GM10248 (cell line): ENCODE measurements around the gene CIB4.

ENCODE experiments used
- CTCF ChIA-PET: fragments of 300-600 bp; sonication (Branson Sonifier 250); formaldehyde crosslinking; extraction: SDS; loops from one replicate; lab custom pipeline; 2021; ENCODE audit warnings: antibody characterized with exemption; lab: Yijun Ruan, JAX
- POLR2A ChIA-PET: fragments of 350-650 bp; sonication (Branson Sonifier 250); formaldehyde crosslinking; extraction: SDS; loops from one replicate; lab custom pipeline; 2020; ENCODE audit warnings: antibody characterized with exemption; lab: Yijun Ruan, JAX
- DNase-seq: peaks from one replicate; pipeline ENCODE4 v3.0.0; 2012; ENCODE audit errors: extremely low spot score
- TF ChIP-seq, protein P1 (sequence below): IDR thresholded peaks from 2 replicates; pipeline ENCODE4 v1.5.1; 2012; ENCODE audit warnings: mild to moderate bottlenecking, low read depth; ENCODE audit errors: extremely low read depth, missing control alignments, control extremely low read depth

Gene CIB4

GRCh38 chr2:26632624-26633185 lies 8.5 kb downstream of the CIB4 start:
- ChIA-PET POLR2A (no interaction called here), CTCF (interaction anchor here (2.1 kb wide), 1 partner anchor 27 kb away, joined by 6 read pairs; no protein-coding TSS in a partner anchor)
- no peak for DNase-seq
- TF ChIP-seq, protein P1, sequence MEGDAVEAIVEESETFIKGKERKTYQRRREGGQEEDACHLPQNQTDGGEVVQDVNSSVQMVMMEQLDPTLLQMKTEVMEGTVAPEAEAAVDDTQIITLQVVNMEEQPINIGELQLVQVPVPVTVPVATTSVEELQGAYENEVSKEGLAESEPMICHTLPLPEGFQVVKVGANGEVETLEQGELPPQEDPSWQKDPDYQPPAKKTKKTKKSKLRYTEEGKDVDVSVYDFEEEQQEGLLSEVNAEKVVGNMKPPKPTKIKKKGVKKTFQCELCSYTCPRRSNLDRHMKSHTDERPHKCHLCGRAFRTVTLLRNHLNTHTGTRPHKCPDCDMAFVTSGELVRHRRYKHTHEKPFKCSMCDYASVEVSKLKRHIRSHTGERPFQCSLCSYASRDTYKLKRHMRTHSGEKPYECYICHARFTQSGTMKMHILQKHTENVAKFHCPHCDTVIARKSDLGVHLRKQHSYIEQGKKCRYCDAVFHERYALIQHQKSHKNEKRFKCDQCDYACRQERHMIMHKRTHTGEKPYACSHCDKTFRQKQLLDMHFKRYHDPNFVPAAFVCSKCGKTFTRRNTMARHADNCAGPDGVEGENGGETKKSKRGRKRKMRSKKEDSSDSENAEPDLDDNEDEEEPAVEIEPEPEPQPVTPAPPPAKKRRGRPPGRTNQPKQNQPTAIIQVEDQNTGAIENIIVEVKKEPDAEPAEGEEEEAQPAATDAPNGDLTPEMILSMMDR: no peak

DNA sequence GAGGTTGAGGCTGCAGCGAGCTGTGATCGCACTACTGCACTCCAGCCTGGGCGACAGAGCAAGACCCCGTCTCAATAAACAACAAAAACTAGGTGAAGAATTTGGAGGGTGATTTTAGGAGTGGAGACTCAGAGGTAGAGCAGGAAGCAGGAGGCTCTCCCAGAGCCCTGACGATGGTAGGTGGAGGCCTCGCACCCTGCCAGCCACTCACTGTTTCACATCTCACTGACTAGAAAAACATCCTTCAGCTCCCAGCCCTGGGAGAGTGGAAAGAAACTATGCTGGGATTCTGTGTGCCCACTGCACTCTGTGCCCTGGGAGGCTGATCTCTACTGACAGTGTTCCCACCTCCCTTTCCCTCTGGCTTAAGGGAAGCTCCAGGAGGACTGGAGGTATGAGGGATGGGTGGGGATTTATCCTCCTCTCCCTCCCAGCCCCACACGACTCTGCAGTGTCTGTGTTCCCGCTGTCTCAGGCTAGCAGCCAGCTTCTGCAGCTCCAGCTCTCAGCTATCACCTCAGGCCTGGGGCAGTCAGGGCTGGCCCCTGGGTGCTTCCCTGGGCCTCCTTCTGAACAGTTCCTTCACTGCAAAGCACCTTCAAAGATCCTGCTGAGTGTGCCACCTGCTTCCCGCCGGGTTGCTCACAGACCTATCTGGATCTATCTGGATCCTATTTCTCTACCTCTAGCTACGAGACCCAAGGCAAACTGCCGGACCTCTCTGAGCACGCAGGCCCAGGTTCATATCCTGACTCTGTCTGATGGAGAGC lies 9.6 kb downstream of the CIB4 start:
- TF ChIP-seq, protein P1: no peak
- POLR2A ChIA-PET: no interaction called here
- CTCF ChIA-PET: interaction anchor here (2.1 kb wide), 1 partner anchor 26 kb away, joined by 6 read pairs; no protein-coding TSS in a partner anchor
- no peak for DNase-seq

GRCh38 chr2:26630669-26631360 lies 10.4 kb downstream of the CIB4 start:
- no peak for DNase-seq
- TF ChIP-seq, protein P1: no peak
- CTCF ChIA-PET: no interaction called here
- POLR2A ChIA-PET: no interaction called here

DNA sequence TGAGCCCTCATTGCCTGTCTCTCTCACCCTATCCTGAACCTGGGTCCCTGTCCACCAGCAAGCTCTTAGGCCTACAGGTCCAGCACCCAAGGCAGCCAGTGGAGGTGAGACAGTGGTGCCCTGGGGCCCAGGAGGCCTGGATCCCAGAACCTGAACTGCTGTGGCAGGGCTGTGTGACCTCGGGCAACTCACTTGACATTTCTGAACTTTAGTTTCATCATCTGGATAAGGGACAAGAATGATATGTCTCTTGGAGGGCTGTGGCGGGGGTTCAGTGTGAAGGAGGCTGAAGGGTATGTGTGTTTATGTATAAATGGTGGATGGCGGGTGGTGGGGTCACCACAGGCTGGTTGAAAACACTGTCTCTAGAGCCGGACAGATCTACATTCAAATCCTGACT lies 10.9 kb downstream of the CIB4 start:
- CTCF ChIA-PET: no interaction called here

DNA sequence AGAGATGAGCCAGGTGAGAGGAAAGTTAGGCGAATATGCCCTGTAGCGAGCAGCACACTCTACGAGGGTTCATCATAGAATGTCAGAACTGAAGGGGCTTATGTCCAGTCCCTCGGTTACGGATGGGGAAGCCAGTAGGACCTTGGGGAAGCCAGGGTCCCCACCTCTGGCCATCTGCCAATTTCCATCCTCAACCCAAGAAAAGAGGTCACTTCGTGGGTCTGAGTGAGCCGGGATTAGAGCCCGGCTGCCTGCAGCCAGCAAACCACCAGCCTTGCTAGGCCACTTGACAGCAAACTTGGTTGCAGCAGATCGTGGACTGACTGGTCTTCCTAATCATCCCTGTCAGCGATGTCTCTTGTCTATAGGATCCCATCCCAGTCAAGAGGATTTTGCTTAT lies 11.4 kb downstream of the CIB4 start:
- POLR2A ChIA-PET: no interaction called here
- CTCF ChIA-PET: no interaction called here
- TF ChIP-seq, protein P1: no peak
- no peak for DNase-seq

More for the DNA sequence above, 10.9 kb downstream of the CIB4 start:
- POLR2A ChIA-PET: no interaction called here
- TF ChIP-seq, protein P1: no peak
- no peak for DNase-seq

GRCh38 chr2:26629346-26629630 lies 11.9 kb downstream of the CIB4 start:
- CTCF ChIA-PET: no interaction called here
- POLR2A ChIA-PET: no interaction called here
- DNase-seq: no peak

More at GRCh38 chr2:26629346-26629630, 11.9 kb downstream of the CIB4 start:
- TF ChIP-seq, protein P1: no peak
